AG08395 (cell line): ENCODE results near the gene ADAMTS13.
"Not testable (repeated sequence)": the region's sequence is repeated elsewhere in the genome, so short reads cannot be mapped to it uniquely, and the experiment has no call there.

Source experiments
- DNase-seq: peaks from one replicate; pipeline ENCODE4 v3.0.0; 2012; ENCODE audit warnings: mixed read lengths, low spot score

Gene ADAMTS13

DNA sequence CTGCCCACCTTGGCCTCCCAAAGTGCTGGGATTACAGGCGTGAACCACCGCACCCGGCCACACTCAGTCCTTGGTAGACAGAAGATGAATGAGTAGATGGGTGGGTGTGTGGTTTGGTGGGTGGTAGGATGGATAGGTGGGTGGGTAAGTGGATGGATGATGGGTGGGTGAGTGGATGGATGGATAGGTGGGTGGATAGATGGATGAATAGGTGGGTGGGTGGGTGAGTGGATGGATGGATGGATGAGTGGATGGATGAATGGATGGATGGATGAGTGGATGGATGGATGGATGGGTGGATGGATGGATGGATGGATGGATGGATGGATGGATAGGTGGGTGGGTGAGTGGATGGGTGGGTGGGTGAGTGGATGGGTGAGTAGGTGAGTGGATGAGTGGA lies 29.9 kb upstream of the ADAMTS13 start:
- DNase-seq: not testable (repeated sequence)

DNA sequence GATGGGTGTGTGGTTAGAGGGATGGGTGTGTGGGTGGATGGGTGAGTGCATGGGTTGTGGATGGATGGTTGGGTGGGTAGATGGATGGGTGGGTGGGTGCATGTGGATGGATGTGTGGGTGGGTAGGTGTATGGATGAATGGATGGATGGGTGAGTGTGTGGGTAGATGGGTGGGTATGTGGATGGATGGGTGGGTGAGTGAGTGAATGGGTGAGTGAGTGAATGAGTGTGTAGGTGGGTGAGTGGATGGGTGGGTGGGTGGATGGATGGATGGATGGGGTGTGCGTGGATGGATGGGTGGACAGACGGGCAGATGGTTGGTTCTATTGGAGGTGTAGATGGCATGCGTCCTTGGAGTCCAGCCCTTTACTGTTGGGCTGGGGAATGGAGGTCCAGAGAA lies 28.8 kb upstream of the ADAMTS13 start:
- DNase-seq: no peak

- no peak for DNase-seq
Measured at GRCh38 chr9:133394687-133395271, 27.4 kb upstream of the ADAMTS13 start.

DNA sequence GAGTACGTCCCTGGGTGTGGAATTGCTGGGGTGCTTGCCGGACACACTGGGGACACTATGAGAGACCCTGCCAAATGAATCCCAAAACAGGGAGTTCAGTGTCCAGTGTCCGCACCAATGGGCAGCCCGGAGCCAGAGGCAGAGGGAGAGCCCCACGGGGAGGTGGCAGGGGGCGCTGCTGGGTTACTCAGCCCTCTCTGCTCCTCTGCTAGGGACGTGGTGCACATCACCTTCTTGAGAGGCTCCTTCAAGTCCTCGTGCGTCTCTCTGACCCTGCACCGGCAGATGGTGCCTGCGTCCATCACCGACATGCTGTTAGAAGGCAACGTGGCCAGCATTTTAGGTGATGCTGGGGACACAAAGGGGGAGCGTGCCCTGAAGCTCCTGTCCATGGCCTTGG lies 25.2 kb upstream of the ADAMTS13 start:
- DNase-seq: peak; percentile 21

DNA sequence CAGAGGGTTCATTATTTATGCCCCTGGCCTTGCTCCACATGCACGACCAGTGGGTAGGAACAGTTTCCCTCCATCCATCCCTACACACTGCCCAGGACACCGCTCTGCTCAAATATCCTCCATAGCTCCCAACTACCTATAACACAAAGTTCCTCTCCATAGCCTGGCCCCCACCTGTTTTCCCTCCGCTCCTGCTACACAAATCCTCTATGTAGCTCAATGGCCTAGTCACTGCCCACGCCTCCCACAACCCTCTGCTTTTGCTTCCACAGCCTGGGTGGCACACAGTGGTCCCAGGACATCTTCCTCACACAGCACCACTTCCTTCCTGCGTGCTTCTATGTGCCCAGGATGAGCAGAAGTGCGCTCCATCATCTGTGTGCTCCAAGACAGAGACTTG lies 24.8 kb upstream of the ADAMTS13 start:
- no peak for DNase-seq

GRCh38 chr9:133397895-133398294 lies 24.3 kb upstream of the ADAMTS13 start:
- no peak for DNase-seq

GRCh38 chr9:133400292-133400691 lies 21.9 kb upstream of the ADAMTS13 start:
- DNase-seq: no peak

DNA sequence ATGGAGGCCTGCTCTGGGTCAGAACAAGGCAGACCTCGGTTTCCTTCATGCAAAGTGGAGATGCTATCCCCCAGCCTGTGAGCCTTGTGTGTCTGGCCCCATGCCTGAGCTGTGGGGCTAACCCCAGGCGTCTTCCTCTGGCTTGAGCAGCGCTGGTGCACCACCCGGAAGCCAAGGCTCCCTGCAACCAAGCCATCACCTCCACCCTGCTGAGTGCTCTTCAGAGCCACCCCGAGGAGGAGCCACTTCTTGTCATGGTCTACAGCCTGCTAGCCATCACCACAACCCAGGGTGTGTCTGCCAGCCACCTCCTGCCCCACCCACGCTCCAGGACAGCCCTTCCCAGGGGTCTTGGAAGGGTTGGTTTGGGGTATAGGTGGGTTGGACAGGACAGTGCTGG lies 20.6 kb upstream of the ADAMTS13 start:
- DNase-seq: no peak

GRCh38 chr9:133402689-133403088 lies 19.5 kb upstream of the ADAMTS13 start:
- no peak for DNase-seq

GRCh38 chr9:133403766-133404453 lies 18.3 kb upstream of the ADAMTS13 start:
- DNase-seq: peak; percentile 22

- DNase-seq: no peak
Measured at GRCh38 chr9:133404454-133405002, 17.6 kb upstream of the ADAMTS13 start.

DNA sequence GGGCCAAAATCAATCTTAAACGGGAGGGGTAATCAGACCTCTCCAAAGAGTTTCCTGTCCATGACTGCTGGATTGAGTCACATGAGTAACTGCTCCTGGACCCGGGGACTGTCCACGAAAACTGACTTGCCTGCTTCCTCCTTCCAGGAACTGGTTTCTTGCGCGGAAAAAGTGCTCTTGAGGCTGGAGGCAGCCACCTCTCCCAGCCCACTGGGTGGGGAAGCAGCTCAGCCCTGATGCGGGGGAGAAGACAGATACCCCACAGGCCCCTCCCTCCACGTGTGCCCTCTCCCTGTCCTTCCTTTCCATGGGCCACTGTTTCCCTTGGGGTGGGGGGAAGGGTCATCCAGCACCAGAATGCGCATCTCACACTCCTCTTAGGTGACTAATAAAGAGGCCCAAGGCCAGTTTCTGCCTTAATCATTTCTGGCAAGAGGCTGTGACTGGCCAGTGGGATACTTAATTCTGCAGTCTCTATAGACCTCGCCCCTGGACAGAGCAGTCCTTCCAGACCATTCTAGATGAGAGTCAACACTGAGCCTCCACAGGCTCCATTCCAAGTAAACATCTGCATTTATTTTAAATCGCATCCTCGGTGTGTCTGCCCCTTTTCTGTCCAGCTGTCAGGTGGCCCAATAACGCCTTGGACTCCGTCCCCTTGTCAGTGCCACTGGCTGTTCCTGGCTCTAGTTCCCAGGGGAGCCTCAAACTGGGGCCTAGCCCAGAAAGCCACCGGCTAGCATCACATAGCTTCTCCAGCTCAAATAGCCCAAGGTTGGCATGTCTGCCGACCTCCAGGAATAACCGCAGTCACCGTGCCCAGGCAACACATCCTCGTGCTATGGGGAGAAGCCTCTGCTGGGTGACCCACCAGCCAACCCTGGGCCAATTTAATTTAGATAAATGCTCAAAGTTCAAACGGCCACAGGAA lies 16.4 kb upstream of the ADAMTS13 start:
- peak; percentile 20 for DNase-seq

DNA sequence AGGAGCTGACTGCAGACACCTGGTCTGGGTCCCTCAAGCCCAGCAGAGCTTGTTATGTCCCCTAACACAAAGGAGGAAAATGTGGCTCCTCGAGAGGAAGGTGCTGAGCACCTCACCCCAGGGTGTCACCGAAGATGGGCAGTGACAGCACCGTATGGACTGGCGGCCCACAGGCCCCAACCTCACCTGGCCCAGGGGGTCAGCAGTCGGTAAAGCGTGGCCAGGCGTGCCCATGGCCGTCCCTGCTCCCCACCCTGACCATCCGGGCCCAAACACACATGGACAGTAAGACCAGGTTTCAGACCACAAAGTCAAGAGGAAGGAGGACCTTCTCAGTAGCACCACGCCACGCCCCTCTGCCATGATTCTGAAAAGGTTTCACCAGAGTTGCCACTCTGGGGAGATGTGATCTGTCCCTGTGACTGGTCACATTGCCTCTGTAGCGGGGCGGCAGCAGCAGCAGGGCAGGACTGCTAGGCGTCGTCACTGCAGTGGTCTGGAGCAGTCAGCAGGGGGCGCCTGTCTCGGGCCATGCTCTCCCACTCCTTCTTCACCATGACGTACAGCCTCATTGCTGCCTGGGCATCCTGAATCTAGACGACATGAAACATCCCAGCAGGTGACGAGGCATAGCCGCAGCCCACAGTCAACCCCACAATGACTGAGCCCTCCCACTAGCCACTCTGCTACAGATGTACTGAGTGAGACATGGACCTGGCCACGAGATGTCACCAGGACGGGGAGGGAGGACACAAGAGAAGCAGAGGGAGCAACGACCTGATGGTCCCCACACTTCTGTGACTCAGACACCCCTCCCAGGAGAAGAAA lies 15.5 kb upstream of the ADAMTS13 start:
- DNase-seq: peak; percentile 84

DNA sequence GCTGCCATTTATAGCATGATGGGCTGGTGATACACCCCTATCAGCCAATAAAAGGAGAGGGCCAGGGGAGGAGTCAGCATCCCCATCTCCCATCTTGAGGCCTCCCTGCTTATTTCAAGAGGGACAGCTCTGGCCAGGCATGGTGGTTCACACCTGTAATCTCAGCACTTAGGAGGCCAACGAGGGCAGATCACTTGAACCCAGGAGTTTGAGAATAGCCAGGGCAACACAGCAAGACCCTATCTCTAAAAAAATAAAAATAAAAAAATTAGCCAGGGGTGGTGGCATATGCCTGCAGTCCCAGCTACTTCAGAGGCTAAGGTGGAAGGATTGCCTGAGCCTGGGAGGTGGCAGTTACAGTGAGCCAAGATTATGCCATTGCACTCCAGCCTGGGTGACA lies 14.1 kb upstream of the ADAMTS13 start:
- no peak for DNase-seq

DNA sequence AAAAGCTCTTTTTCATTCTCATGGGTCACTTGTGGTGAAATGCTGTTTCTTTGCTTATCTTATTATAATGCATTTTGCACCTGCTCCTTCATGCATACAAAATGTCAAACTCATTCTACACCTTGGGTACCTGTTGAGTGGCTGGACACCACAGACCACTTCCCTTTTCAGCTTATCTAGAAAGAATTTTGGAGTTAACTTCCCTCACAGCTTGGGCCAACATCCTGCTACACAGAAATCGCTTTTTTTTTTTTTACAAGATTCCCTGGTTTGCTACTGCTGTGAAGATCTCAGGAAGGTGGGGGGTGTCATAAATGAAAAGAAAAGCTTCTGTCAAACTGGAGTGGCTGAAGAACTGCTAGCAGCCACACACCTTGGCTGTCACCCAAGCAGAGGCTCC lies 7.0 kb upstream of the ADAMTS13 start:
- DNase-seq: no peak

GRCh38 chr9:133417541-133418461 lies 4.4 kb upstream of the ADAMTS13 start, which contains the start of gene REXO4:
REXO4 (minus strand) TSS chr9:133418010; CDS start chr9:133417844, 166 bp downstream.
- DNase-seq: peak; percentile 87

DNA sequence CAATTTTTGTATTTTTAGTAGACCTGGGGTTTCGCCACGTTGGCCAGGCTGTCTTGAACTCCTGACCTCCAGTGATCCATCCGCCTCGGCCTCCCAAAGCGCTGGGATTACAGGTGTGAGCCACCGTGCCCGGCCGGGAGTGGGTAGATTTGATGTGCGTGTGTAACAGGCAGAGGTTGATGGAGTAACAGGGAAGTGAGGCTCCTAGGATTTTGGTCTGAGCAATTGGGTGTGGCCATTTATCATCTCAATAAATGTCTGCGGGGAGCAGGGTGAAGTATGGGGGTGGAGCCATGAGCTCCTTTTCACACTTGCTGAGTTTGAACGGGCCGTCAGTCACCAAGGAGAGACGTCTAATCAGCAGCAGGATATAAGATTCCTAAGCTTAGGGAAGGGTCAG lies 3.2 kb upstream of the ADAMTS13 start:
- DNase-seq: no peak

DNA sequence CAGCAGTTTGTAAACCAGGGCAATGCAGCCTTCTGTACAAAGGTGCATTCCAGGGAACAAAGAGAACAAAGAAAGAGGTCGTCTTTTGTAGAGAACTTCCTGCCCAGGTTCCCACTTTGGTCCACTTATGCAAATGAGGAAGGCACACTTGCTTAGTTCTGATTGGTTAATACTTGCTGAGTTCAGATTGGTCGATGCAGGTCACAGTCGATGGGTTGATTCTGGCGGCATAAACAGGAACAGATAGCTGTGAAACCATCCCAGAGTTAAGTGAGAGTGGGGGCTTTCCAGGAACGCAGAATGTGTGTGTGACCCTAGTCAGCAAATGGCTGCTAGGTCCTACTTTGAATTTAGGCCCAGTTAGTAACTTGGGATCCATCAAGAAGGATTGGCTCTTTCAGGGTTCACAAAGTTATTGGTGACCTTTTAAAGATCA lies 1.8 kb upstream of the ADAMTS13 start:
- DNase-seq: no peak

GRCh38 chr9:133423216-133423615 lies 1.0 kb downstream of the ADAMTS13 start:
- DNase-seq: no peak

DNA sequence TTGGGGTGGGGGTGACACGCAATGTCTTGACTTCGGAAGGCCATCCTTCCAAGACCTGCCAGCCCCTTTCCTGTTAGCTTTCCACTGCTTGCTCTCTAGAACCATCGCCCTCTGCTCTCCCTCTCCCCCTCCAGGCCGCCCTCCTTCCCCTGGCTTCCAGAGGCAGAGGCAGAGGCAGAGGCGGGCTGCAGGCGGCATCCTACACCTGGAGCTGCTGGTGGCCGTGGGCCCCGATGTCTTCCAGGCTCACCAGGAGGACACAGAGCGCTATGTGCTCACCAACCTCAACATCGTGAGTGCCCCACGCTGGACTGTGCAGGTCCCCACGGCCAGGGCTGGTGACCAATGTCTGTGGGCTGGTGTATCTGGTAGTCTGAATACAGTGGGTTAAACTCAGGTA lies 2.0 kb downstream of the ADAMTS13 start:
- no peak for DNase-seq
